ENCODE data around the gene VPS35. TPM values are rescaled to one million over a fixed set of nuclear protein-coding genes. Genes with fewer than 3 reads are reported as not detected.

VPS35 gene
- total RNA-seq, 1 experiment from 2014 or later, result 86.8 TPM

DNA sequence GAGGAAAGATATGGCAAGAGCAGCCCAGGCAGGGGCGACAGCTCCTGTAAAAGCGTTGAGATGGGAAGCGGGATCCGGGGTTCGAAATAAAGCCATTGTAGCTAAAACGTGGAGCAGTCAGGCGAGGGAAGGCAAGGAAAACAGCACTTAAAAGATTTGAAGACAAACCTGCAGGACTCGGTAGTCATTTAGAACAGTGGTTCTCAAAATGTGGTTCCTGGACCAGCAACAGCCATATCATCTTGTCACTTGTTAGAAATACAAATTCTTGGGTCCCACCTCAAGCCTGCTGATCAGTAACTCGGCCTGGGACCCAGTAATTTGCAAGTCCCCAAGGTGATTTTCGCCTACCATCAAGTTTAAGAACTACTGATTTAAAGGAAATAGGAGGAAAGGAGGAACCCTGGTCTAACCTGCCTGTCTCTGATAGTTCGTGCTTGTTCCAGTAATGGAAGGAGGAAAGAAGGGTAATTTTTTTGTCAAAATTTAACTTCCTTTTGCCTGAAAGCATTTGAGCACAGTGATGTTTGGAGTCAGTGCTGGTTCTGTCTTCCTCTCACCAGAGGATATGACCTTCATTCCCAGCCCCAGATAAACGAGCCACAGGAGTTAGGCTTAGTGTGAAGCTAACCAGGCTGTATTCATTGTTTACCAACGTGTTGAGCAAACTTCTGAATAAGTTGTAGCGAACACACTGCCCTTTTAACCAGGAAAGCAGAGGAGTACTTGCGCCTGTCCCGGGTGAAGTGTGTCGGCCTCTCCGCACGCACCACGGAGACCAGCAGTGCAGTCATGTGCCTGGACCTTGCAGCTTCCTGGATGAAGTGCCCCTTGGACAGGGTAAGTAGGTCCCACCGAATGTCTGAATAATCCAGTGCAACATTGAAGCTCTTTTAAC, 1.6 kb upstream of the VPS35 start:
- ChIA-PET POLR2A (no interaction called here), CTCF (no interaction called here)
- H3K9me3 ChIP-seq (ENCODE audit: control insufficient read depth, insufficient read depth, low read depth, low read length), result no peaks in the 10 kb centered on the region
- H3K27ac ChIP-seq (ENCODE audit: low read length), result peak overlapping the region; percentile 91
- intact Hi-C loops (cut with micrococcal nuclease; ENCODE audit: unreplicated experiment), result no loop called here
- TF ChIP-seq POLR2AphosphoS5 (IDR thresholded peaks at IDR 0.05; ENCODE audit: low read depth, low read length) (no peak), SIN3A (IDR thresholded peaks at IDR 0.05; ENCODE audit: borderline replicate concordance, insufficient read depth, low read depth, low read length) (no peak), TCF7L2 (IDR thresholded peaks at IDR 0.05; ENCODE audit: low read depth, low read length) (no peak)
- TF ChIP-seq, protein P1, sequence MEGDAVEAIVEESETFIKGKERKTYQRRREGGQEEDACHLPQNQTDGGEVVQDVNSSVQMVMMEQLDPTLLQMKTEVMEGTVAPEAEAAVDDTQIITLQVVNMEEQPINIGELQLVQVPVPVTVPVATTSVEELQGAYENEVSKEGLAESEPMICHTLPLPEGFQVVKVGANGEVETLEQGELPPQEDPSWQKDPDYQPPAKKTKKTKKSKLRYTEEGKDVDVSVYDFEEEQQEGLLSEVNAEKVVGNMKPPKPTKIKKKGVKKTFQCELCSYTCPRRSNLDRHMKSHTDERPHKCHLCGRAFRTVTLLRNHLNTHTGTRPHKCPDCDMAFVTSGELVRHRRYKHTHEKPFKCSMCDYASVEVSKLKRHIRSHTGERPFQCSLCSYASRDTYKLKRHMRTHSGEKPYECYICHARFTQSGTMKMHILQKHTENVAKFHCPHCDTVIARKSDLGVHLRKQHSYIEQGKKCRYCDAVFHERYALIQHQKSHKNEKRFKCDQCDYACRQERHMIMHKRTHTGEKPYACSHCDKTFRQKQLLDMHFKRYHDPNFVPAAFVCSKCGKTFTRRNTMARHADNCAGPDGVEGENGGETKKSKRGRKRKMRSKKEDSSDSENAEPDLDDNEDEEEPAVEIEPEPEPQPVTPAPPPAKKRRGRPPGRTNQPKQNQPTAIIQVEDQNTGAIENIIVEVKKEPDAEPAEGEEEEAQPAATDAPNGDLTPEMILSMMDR (IDR thresholded peaks at IDR 0.05), result 0 out of 2 replicates have a peak, but pooled peaks have one; percentile 20
- TF ChIP-seq, protein P2, sequence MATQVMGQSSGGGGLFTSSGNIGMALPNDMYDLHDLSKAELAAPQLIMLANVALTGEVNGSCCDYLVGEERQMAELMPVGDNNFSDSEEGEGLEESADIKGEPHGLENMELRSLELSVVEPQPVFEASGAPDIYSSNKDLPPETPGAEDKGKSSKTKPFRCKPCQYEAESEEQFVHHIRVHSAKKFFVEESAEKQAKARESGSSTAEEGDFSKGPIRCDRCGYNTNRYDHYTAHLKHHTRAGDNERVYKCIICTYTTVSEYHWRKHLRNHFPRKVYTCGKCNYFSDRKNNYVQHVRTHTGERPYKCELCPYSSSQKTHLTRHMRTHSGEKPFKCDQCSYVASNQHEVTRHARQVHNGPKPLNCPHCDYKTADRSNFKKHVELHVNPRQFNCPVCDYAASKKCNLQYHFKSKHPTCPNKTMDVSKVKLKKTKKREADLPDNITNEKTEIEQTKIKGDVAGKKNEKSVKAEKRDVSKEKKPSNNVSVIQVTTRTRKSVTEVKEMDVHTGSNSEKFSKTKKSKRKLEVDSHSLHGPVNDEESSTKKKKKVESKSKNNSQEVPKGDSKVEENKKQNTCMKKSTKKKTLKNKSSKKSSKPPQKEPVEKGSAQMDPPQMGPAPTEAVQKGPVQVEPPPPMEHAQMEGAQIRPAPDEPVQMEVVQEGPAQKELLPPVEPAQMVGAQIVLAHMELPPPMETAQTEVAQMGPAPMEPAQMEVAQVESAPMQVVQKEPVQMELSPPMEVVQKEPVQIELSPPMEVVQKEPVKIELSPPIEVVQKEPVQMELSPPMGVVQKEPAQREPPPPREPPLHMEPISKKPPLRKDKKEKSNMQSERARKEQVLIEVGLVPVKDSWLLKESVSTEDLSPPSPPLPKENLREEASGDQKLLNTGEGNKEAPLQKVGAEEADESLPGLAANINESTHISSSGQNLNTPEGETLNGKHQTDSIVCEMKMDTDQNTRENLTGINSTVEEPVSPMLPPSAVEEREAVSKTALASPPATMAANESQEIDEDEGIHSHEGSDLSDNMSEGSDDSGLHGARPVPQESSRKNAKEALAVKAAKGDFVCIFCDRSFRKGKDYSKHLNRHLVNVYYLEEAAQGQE (IDR thresholded peaks at IDR 0.05; ENCODE audit: insufficient read depth in 1 of 2, low read depth in 2 of 2, low read length in 1 of 2), result no peak
- DNase-seq (ENCODE audit: low read depth, low spot score), result no peak
- peaks cover 16% of the 10 kb centered on the region for H3K36me3 ChIP-seq (ENCODE audit: control insufficient read depth, insufficient read depth, low read length)
- in situ Hi-C loops (cut with HindIII; ENCODE audit: low pct_unique_long_range_greater_than_20kb, low sequenced_read_pairs), result no loop called here
- peaks cover 22% of the 10 kb centered on the region for H3K4me1 ChIP-seq (ENCODE audit: control insufficient read depth, insufficient read depth, low read length)
- no peaks in the 10 kb centered on the region for H3K27me3 ChIP-seq (ENCODE audit: control insufficient read depth, insufficient read depth, low read length)
- peak overlapping the region; percentile 85 to 94 for H3K4me3 ChIP-seq (ENCODE audit: low read depth in 2 of 2, low read length in 2 of 2)
- TSS peak; percentile 67 for BruUV-seq (replicated peaks)
- no peak for ATAC-seq

DNA sequence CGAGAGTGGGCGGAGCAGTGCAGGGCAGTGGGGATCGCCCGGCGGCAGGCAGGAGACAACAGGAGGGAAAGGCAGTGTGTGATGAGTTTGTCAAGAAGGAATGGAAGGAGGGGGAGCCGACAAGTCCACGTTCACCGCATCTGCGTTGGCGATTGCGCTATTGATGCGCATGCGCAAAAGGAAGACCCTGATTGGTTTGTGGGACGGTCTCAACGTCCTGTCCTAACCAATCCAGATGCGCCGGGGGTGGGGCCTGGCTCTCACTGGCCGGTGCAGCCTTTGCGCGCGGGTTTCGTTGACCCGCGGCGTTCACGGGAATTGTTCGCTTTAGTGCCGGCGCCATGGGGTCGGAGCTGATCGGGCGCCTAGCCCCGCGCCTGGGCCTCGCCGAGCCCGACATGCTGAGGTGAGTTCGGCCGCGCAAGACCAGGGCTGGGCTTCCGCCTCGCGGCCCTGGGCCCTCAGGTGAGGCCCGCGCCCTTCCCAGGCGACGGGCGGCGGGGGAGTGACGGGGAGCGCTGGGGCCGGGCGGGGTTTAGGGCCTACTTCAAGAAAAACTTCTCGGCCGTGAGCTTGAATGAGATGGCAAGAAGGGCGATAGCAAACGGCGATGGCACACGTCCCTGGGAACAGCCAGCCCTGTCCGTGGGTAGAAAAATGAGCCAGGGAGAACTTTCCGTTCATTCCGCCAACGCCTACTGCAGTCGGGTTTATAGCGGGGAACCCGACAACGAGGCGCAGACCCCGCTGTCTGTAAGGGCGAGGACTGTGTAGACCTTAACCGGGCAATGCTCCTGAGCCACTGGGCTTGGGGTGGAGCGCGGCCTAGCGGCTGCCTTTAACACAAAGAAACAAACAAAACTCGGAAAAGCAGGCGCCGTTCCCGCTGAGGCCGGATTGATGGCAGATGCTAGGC, 645 bp upstream of the VPS35 start, which contains the start of gene ORC6:
Gene ORC6, plus strand, starts transcription at position 295 of the 916 bp plus-strand sequence. Its CDS starts 47 bp downstream, at position 342.
- peak; percentile 93 for ATAC-seq
- ChIA-PET POLR2A (no interaction called here), CTCF (interaction anchor here (0.7 kb wide), 1 partner anchor 122 kb away, joined by 3 read pairs; no protein-coding TSS in a partner anchor)
- TF ChIP-seq POLR2AphosphoS5 (IDR thresholded peaks at IDR 0.05; ENCODE audit: low read depth, low read length) (peak; percentile 55), TCF7L2 (IDR thresholded peaks at IDR 0.05; ENCODE audit: low read depth, low read length) (no peak), SIN3A (IDR thresholded peaks at IDR 0.05; ENCODE audit: borderline replicate concordance, insufficient read depth, low read depth, low read length) (no peak; the same call in none of the 2 replicates)
- TF ChIP-seq, protein P1 (IDR thresholded peaks at IDR 0.05), result peak; percentile 55
- TF ChIP-seq, protein P2 (IDR thresholded peaks at IDR 0.05; ENCODE audit: insufficient read depth in 1 of 2, low read depth in 2 of 2, low read length in 1 of 2), result no peak
- intact Hi-C loops (cut with micrococcal nuclease; ENCODE audit: unreplicated experiment), result loop anchor here (5.0 kb wide), 1 partner anchor 103 kb away; no protein-coding TSS in a partner anchor
- peak within 1 kb of the TSS; percentile 85 to 94 for H3K4me3 ChIP-seq (ENCODE audit: low read depth in 2 of 2, low read length in 2 of 2)
- peaks cover 25% of the 10 kb centered on the region for H3K4me1 ChIP-seq (ENCODE audit: control insufficient read depth, insufficient read depth, low read length)
- H3K27ac ChIP-seq (ENCODE audit: low read length), result peak within 1 kb of the TSS; percentile 91
- no TSS peak for BruUV-seq (replicated peaks)
- in situ Hi-C loops (cut with HindIII; ENCODE audit: low pct_unique_long_range_greater_than_20kb, low sequenced_read_pairs), result no loop called here
- no peaks in the 10 kb centered on the region for H3K9me3 ChIP-seq (ENCODE audit: control insufficient read depth, insufficient read depth, low read depth, low read length)
- H3K27me3 ChIP-seq (ENCODE audit: control insufficient read depth, insufficient read depth, low read length), result no peaks in the 10 kb centered on the region
- peak; percentile 83 for DNase-seq (ENCODE audit: low read depth, low spot score)
- H3K36me3 ChIP-seq (ENCODE audit: control insufficient read depth, insufficient read depth, low read length), result peaks cover 7% of the 10 kb centered on the region

All from Panc1 (cell line).